Measurements from ENCODE around the gene CCDC141.
A peak's percentile ranks its signal among the peaks of the same experiment; 100 is the strongest.
"Not testable (repeated sequence)": the region's sequence is repeated elsewhere in the genome, so short reads cannot be mapped to it uniquely, and the experiment has no call there.

The CCDC141 gene

GRCh38 chr2:179031731-179032408, 18.1 kb downstream of the CCDC141 start:
- no peak for DNase-seq

DNA sequence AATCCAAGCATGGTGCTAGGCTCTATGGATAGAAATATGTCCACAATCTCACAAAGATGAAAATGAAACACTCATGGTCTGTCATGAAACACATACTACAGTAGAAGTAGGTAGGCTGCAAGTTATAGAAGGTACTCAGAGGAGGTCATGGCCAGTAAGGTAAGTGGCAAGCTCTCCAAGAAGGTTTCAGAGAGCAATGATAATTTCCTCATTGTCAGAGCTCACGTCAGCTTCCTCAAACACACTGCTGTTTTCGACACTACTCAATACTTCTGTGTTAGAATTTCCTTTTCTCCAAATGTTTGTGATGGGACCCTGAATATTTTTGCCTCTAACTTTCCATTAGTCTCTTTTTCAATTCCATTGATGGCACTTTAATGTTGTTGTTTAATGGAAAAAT, 25.5 kb downstream of the CCDC141 start:
- no peak for DNase-seq

- DNase-seq: no peak
Measured at GRCh38 chr2:179022685-179023084, 27.3 kb downstream of the CCDC141 start.

GRCh38 chr2:179021258-179021657, 28.7 kb downstream of the CCDC141 start:
- no peak for DNase-seq

DNA sequence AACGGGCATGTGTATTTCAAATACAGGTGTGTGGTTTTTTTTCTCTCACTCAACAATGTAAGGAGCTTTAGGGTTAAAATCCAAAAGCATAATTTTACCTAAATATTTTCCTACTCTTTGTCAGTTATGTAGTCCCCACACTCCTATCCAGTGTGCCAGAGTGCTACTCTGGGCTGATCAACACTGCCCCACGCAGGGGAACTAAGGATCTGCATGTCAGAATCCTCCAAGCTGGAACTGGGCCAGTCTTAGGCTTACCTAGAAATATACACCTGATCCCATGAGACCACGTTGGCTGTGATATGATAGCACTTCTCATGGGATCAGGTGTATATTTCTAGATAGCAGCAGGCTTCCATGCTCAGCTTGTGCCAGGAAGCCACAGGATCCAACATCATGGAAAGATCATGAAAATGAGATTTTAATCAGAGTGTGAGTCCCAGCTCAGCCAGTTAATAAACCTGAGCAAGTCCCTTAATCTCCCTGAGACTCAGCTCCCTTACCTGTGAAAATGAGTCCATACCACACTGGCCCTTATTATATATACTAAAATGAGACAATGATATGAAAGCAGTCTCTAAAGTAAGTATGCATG, 29.7 kb downstream of the CCDC141 start:
- peak; percentile 62 for DNase-seq

DNA sequence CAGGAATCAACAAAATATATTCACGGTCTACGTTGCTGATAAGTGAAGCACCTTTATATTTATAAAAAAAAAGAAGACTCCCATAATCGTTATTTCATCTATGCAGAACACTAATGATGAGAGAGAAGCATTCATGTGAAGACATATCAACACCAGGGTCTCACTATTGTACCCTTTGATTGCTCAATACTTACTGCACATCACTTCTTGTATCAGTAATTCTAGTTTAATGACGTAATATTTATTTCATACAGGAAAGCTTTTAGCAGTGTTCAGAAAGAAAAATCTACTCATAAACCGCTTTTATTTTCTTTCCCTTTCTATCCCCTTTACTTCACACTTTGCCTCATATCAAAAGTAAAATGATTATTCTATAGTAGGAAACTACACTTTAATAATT, 30.7 kb downstream of the CCDC141 start:
- DNase-seq: no peak

DNA sequence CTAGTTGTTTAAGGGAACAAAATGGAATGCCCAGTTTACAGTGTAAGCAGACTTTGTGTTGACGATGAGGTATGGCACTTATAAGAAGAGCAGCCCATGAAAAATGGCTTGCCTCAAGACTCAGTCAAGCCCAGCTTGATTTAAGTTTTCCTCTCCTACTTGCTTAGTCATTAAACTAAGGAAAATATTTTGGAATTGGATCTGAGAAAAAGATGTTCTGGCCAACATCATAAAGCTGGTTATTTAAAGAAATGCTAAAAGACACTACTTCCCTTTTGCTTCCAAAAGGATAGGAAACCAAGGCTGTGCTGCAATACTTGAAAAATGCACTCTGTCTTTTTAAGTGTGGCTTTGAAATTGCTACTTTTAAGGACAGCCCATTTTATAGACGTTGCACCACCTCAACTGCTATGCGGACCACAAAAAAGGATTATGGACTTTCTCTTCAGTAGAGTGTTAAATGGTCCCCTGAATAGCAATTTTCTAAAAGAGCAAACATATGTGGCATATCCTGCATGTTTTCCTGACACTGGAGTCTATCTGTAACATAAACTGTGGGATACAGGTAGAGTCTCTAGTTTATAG, 32.1 kb downstream of the CCDC141 start:
- no peak for DNase-seq

DNA sequence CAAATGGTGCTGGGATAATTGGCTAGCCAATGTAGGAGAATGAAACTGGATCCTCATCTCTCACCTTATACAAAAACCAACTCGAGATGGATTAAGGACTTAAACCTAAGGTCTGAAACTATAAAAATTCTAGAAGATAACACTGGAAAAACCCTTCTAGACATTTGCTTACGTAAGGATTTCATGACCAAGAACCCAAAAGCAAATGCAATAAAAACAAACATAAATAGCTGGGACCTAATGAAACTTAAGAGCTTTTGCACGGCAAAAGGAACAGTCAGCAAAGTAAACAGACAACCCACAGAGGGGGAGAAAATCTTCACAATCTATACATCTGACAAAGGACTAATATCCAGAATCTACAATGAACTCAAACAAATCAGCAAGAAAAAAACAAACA, 35.7 kb downstream of the CCDC141 start:
- DNase-seq: not testable (repeated sequence)

- no peak for DNase-seq
Measured at GRCh38 chr2:179005976-179006375, 44.0 kb downstream of the CCDC141 start.

- no peak for DNase-seq
Measured at GRCh38 chr2:178999476-178999875, 50.5 kb downstream of the CCDC141 start.

DNA sequence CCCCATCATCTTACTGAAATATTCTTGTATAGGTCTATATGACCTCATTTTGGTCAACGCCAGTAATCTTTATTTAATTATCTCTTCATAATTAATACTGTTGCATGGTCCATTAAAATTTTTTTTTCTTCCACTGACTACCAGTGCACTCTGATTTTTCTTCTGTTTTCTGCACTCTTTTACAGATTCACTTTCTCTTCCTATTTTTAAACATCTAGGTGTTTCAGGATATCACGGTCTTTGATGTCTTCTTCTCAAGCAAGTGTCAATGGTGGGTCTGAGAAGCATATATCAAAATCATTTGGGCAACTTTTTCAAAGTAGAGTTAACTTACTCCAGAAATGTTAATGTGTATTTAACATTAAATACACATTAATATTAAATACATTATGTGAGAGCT, 51.4 kb downstream of the CCDC141 start:
- DNase-seq: no peak

GRCh38 chr2:178997477-178997876, 52.5 kb downstream of the CCDC141 start:
- no peak for DNase-seq

- DNase-seq: no peak
Measured at GRCh38 chr2:178997067-178997466, 52.9 kb downstream of the CCDC141 start.

- DNase-seq: no peak
Measured at GRCh38 chr2:178994264-178994663, 55.7 kb downstream of the CCDC141 start.

- DNase-seq: no peak
Measured at GRCh38 chr2:178993788-178994187, 56.1 kb downstream of the CCDC141 start.

GRCh38 chr2:178992719-178993118, 57.2 kb downstream of the CCDC141 start:
- DNase-seq: not testable (repeated sequence)

GRCh38 chr2:178990533-178991241, 59.2 kb downstream of the CCDC141 start:
- DNase-seq: no peak

GRCh38 chr2:178989424-178989823, 60.5 kb downstream of the CCDC141 start:
- not testable (repeated sequence) for DNase-seq

GRCh38 chr2:178982652-178983051, 67.3 kb downstream of the CCDC141 start:
- DNase-seq: not testable (repeated sequence)

DNA sequence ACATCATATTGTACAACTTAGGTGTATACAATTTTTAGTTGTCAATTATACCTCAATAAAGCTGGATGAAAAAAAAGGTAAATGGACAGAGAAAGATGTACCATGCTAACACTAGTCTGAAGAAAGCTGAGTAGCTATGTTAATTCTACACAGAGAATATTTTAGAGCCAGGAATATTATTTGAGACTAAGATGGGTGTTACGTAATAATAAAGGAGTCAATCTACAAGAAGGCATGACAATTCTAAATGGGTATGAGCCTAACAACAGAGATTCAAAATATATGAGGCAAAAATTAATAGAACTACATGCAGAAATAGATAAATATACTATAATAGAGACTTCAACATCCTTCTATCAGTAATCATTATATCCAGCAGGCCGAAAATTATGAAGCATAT, 69.1 kb downstream of the CCDC141 start:
- DNase-seq: no peak

- no peak for DNase-seq
Measured at GRCh38 chr2:178978667-178979066, 71.3 kb downstream of the CCDC141 start.

GRCh38 chr2:178976351-178976750, 73.6 kb downstream of the CCDC141 start:
- no peak for DNase-seq

- no peak for DNase-seq
Measured at GRCh38 chr2:178962805-178963433, 87.0 kb downstream of the CCDC141 start.

Data from NCI-H345 (cell line).